Brain microvascular endothelial cell (primary cell): ENCODE results near the gene PRX.

Experiments
- DNase-seq: peaks from one replicate; pipeline ENCODE4 v3.0.0-alpha.2; 2020
- H3K27ac ChIP-seq: fragments of 250-450 bp; sonication (Bioruptor Pico); 2 replicates; pipeline ENCODE4 v1.5.1; 2020; ENCODE audit warnings: mild to moderate bottlenecking, moderate library complexity
- H3K27me3 ChIP-seq: fragments of 250-450 bp; sonication (Bioruptor Pico); replicated peaks from 2 replicates; pipeline ENCODE4 v1.5.1; 2020; ENCODE audit warnings: mild to moderate bottlenecking
- H3K36me3 ChIP-seq: fragments of 250-450 bp; sonication (Bioruptor Pico); replicated peaks from 2 replicates; pipeline ENCODE4 v1.5.1; 2020; ENCODE audit warnings: mild to moderate bottlenecking
- H3K4me3 ChIP-seq: 2 replicates; pipeline ENCODE4 v1.5.1; 2011; ENCODE audit warnings: low read depth, mild to moderate bottlenecking, control low read depth, low read length, moderate library complexity
- CTCF ChIP-seq: IDR thresholded peaks from 2 replicates; pipeline ENCODE4 v1.5.1; 2011; ENCODE audit warnings: low read depth, mild to moderate bottlenecking, moderate library complexity, low read length, control low read depth, inconsistent platforms; ENCODE audit errors: missing control alignments
- in situ Hi-C: cut with HindIII; loops from 2 replicates; pipeline ENCODE4 v1.10.0; 2017; ENCODE audit warnings: low sequenced_read_pairs, low pct_ligation_motif_present

The PRX gene

GRCh38 chr19:40413291-40413845 lies at the start of gene PRX:
Gene PRX, minus strand, starts transcription at chr19:40413378. Its CDS starts 5,446 bp downstream, at chr19:40407932.
- H3K36me3 ChIP-seq = no peaks in the 10 kb centered on the region
- in situ Hi-C loops = no loop called here
- no peak within 1 kb of the TSS for H3K27ac ChIP-seq
- no peak for TF ChIP-seq CTCF
- DNase-seq = no peak
- no peak within 1 kb of the TSS for H3K4me3 ChIP-seq
- H3K27me3 ChIP-seq = no peaks in the 10 kb centered on the region

- DNase-seq = no peak
- TF ChIP-seq CTCF = no peak
- Histone ChIP-seq H3K4me3 (no peak overlapping the region), H3K27ac (no peak overlapping the region), H3K36me3 (no peaks in the 10 kb centered on the region), H3K27me3 (no peaks in the 10 kb centered on the region)
- in situ Hi-C loops = no loop called here
Measured at GRCh38 chr19:40461669-40462221, 48.6 kb upstream of the PRX start.

- Histone ChIP-seq H3K4me3 (no peak overlapping the region), H3K27ac (no peak overlapping the region), H3K27me3 (no peaks in the 10 kb centered on the region), H3K36me3 (no peaks in the 10 kb centered on the region)
- in situ Hi-C loops = no loop called here
- TF ChIP-seq CTCF = no peak
- no peak for DNase-seq
Measured at GRCh38 chr19:40460185-40460584, 47.0 kb upstream of the PRX start.

GRCh38 chr19:40458597-40458974 lies 45.4 kb upstream of the PRX start:
- no peak overlapping the region for H3K4me3 ChIP-seq
- H3K36me3 ChIP-seq = no peaks in the 10 kb centered on the region
- TF ChIP-seq CTCF = no peak
- no peak overlapping the region for H3K27ac ChIP-seq
- in situ Hi-C loops = no loop called here
- DNase-seq = no peak
- no peaks in the 10 kb centered on the region for H3K27me3 ChIP-seq

- H3K4me3 ChIP-seq = no peak overlapping the region
- no peak overlapping the region for H3K27ac ChIP-seq
- H3K27me3 ChIP-seq = no peaks in the 10 kb centered on the region
- TF ChIP-seq CTCF = no peak
- in situ Hi-C loops = no loop called here
- DNase-seq = no peak
- no peaks in the 10 kb centered on the region for H3K36me3 ChIP-seq
Measured at GRCh38 chr19:40457953-40458596, 44.9 kb upstream of the PRX start.
